ENCODE results near the gene SMARCC2.

Gene SMARCC2

DNA sequence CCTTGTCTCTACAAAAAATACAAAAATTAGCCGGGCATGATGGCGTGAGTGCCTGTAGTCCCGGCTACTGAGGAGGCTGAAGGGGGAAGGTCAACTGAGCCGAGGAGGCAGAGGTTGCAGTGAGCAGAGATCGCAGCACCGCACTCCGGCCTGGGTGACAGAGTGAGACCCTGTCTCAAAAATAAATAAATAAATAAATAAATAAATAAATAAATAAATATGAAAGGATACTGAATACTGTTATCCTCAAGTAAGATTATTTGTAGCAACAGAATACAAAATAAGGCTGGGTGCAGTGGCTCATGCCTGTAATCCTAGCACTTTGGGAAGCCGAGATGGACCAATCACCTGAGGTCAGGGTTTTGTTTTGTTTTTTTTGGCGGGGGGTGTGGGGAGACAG lies 30.6 kb upstream of the SMARCC2 start:
- Histone ChIP-seq H3K27me3 (ENCODE audit: low read depth, low read length) (no peaks in the 10 kb centered on the region), H3K27ac (ENCODE audit: low read length) (no peak overlapping the region), H3K36me3 (replicated peaks; ENCODE audit: low read depth, low read length) (peaks cover 11% of the 10 kb centered on the region), H3K4me2 (ENCODE audit: low read length) (no peak overlapping the region), H4K20me1 (ENCODE audit: insufficient read depth, low read length) (peaks cover 5% of the 10 kb centered on the region; the same call in 1 of the 2 replicates), H3K9me3 (ENCODE audit: insufficient read depth, low read length) (no peaks in the 10 kb centered on the region), H3K9ac (ENCODE audit: low read length) (no peak overlapping the region), H3K4me3 (ENCODE audit: low read length) (no peak overlapping the region), H3K79me2 (ENCODE audit: low read length) (peaks cover 32% of the 10 kb centered on the region), H3K4me1 (ENCODE audit: low read length) (peaks cover 18% of the 10 kb centered on the region), H2AFZ (ENCODE audit: low read depth, low read length) (no peak overlapping the region)
- TF ChIP-seq, protein P1, sequence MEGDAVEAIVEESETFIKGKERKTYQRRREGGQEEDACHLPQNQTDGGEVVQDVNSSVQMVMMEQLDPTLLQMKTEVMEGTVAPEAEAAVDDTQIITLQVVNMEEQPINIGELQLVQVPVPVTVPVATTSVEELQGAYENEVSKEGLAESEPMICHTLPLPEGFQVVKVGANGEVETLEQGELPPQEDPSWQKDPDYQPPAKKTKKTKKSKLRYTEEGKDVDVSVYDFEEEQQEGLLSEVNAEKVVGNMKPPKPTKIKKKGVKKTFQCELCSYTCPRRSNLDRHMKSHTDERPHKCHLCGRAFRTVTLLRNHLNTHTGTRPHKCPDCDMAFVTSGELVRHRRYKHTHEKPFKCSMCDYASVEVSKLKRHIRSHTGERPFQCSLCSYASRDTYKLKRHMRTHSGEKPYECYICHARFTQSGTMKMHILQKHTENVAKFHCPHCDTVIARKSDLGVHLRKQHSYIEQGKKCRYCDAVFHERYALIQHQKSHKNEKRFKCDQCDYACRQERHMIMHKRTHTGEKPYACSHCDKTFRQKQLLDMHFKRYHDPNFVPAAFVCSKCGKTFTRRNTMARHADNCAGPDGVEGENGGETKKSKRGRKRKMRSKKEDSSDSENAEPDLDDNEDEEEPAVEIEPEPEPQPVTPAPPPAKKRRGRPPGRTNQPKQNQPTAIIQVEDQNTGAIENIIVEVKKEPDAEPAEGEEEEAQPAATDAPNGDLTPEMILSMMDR (IDR thresholded peaks at IDR 0.05; ENCODE audit: low read depth, low read length), result no peak
- TF ChIP-seq EZH2phosphoT487 (IDR thresholded peaks at IDR 0.05; ENCODE audit: low read depth), result no peak

DNA sequence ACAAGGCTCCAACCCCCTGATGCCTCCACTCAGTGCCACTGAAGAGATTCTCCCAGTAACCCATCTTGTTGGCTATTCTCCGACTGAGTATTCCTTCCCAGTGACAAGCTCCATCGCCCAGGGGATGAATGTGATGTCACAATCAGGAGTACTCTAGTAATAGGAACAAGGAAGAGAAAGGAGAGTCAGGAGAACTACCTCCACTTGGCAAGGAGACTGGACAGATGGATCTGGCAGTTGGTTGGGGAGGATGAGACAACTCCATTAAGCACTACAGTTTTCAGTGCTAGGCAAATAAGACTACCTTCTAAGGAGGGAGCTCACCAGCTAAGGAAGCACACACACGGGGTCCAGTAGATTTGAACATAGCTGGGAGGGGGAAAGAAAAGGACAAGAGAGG lies 27.2 kb upstream of the SMARCC2 start:
- Histone ChIP-seq H3K4me1 (ENCODE audit: low read length) (peaks cover 8% of the 10 kb centered on the region; the same call in 1 of the 2 replicates), H2AFZ (ENCODE audit: low read depth, low read length) (no peak overlapping the region), H3K4me2 (ENCODE audit: low read length) (no peak overlapping the region), H3K9me3 (ENCODE audit: insufficient read depth, low read length) (no peaks in the 10 kb centered on the region), H3K9ac (ENCODE audit: low read length) (no peak overlapping the region), H3K4me3 (ENCODE audit: low read length) (no peak overlapping the region), H3K27ac (ENCODE audit: low read length) (no peak overlapping the region), H3K79me2 (ENCODE audit: low read length) (peaks cover 18% of the 10 kb centered on the region), H4K20me1 (ENCODE audit: insufficient read depth, low read length) (peaks cover 5% of the 10 kb centered on the region; the same call in 1 of the 2 replicates), H3K27me3 (ENCODE audit: low read depth, low read length) (no peaks in the 10 kb centered on the region), H3K36me3 (replicated peaks; ENCODE audit: low read depth, low read length) (peaks cover 29% of the 10 kb centered on the region)
- TF ChIP-seq, protein P1 (IDR thresholded peaks at IDR 0.05; ENCODE audit: low read depth, low read length), result no peak
- TF ChIP-seq EZH2phosphoT487 (IDR thresholded peaks at IDR 0.05; ENCODE audit: low read depth), result no peak

GRCh38 chr12:56213878-56214277 lies 24.6 kb upstream of the SMARCC2 start:
- TF ChIP-seq, protein P1 (IDR thresholded peaks at IDR 0.05; ENCODE audit: low read depth, low read length), result no peak
- no peak for TF ChIP-seq EZH2phosphoT487 (IDR thresholded peaks at IDR 0.05; ENCODE audit: low read depth)
- no peak overlapping the region for H3K9ac ChIP-seq (ENCODE audit: low read length)
- no peaks in the 10 kb centered on the region for H3K9me3 ChIP-seq (ENCODE audit: insufficient read depth, low read length)
- no peak overlapping the region for H3K4me2 ChIP-seq (ENCODE audit: low read length)
- no peak overlapping the region for H3K4me3 ChIP-seq (ENCODE audit: low read length)
- no peak overlapping the region for H3K27ac ChIP-seq (ENCODE audit: low read length)
- H2AFZ ChIP-seq (ENCODE audit: low read depth, low read length), result no peak overlapping the region
- H3K79me2 ChIP-seq (ENCODE audit: low read length), result no peaks in the 10 kb centered on the region
- no peaks in the 10 kb centered on the region for H4K20me1 ChIP-seq (ENCODE audit: insufficient read depth, low read length)
- peaks cover 43% of the 10 kb centered on the region for H3K36me3 ChIP-seq (replicated peaks; ENCODE audit: low read depth, low read length)
- no peaks in the 10 kb centered on the region for H3K4me1 ChIP-seq (ENCODE audit: low read length)
- H3K27me3 ChIP-seq (ENCODE audit: low read depth, low read length), result no peaks in the 10 kb centered on the region

GRCh38 chr12:56212361-56212760 lies 23.1 kb upstream of the SMARCC2 start:
- Histone ChIP-seq H3K4me2 (ENCODE audit: low read length) (no peak overlapping the region), H3K27ac (ENCODE audit: low read length) (no peak overlapping the region), H3K4me1 (ENCODE audit: low read length) (no peaks in the 10 kb centered on the region), H3K9me3 (ENCODE audit: insufficient read depth, low read length) (no peaks in the 10 kb centered on the region), H3K79me2 (ENCODE audit: low read length) (no peaks in the 10 kb centered on the region), H3K9ac (ENCODE audit: low read length) (no peak overlapping the region), H3K27me3 (ENCODE audit: low read depth, low read length) (no peaks in the 10 kb centered on the region), H3K4me3 (ENCODE audit: low read length) (no peak overlapping the region), H2AFZ (ENCODE audit: low read depth, low read length) (no peak overlapping the region), H4K20me1 (ENCODE audit: insufficient read depth, low read length) (no peaks in the 10 kb centered on the region), H3K36me3 (replicated peaks; ENCODE audit: low read depth, low read length) (peaks cover 50% of the 10 kb centered on the region)
- TF ChIP-seq, protein P1 (IDR thresholded peaks at IDR 0.05; ENCODE audit: low read depth, low read length), result no peak
- TF ChIP-seq EZH2phosphoT487 (IDR thresholded peaks at IDR 0.05; ENCODE audit: low read depth), result no peak
